ENCODE measurements around the gene CLIP2. TPM values are rescaled to one million over a fixed set of nuclear protein-coding genes. Genes with fewer than 3 reads are reported as not detected.

CLIP2 gene
- total and polyA plus RNA-seq, 2 of the 8 experiments (the other 6 are each of a cell fraction or from before 2014, with no cell fraction given): 8.3 to 41.5 TPM

GRCh38 chr7:74242122-74242443 lies 47.1 kb upstream of the CLIP2 start:
- Histone ChIP-seq H3K4me3 (ENCODE audit: extremely low read depth in 1 of 4, insufficient read depth in 2 of 4, low read depth in 3 of 4, low read length in 4 of 4) (no peak overlapping the region), H3K27me3 (replicated peaks in 1 of 4; ENCODE audit: control insufficient read depth in 3 of 4, extremely low read depth in 1 of 4, insufficient read depth in 3 of 4, low read length in 3 of 4) (no peaks in the 10 kb centered on the region; a peak in 1 of 7 replicates), H3K4me2 (ENCODE audit: insufficient read depth in 1 of 2, low read depth in 2 of 2, low read length in 2 of 2) (no peak overlapping the region), H4K20me1 (replicated peaks in 1 of 2; ENCODE audit: control insufficient read depth in 1 of 2, insufficient read depth in 2 of 2, low read length in 2 of 2) (peaks cover 2 to 16% of the 10 kb centered on the region in 2 experiments), H3K14ac (ENCODE audit: insufficient read length) (no peak overlapping the region), H4K91ac (replicated peaks; ENCODE audit: insufficient read length, low read length) (no peak overlapping the region), H3K23me2 (ENCODE audit: low read depth, low read length) (no peaks in the 10 kb centered on the region), H3K18ac (ENCODE audit: extremely low read depth, low read length) (no peak overlapping the region), H3K56ac (replicated peaks; ENCODE audit: insufficient read length, low read depth, low read length) (no peak overlapping the region), H2BK15ac (ENCODE audit: low read length) (no peak overlapping the region), H2BK12ac (ENCODE audit: low read depth, low read length) (no peak overlapping the region), H4K8ac (ENCODE audit: extremely low read depth, insufficient read depth, low read length) (no peak overlapping the region), H3K79me2 (ENCODE audit: control insufficient read depth in 1 of 2, insufficient read depth in 2 of 2, low read length in 2 of 2) (no peaks in the 10 kb centered on the region), H3K79me1 (ENCODE audit: low read depth, low read length) (peaks cover 7% of the 10 kb centered on the region; the same call in 1 of the 2 replicates), H3K27ac (ENCODE audit: low read depth, low read length) (no peak overlapping the region), H3K9ac (replicated peaks in 1 of 4; ENCODE audit: extremely low read depth in 1 of 4, low read depth in 3 of 4, low read length in 3 of 4) (no peak overlapping the region), H3K23ac (ENCODE audit: insufficient read length) (no peak overlapping the region), H3K36me3 (ENCODE audit: control insufficient read depth in 2 of 4, insufficient read depth in 4 of 4, low read length in 3 of 4) (peaks cover 28 to 84% (median 63%) of the 10 kb centered on the region in 4 experiments), H2AK5ac (ENCODE audit: low read depth, low read length) (no peak overlapping the region), H2BK120ac (replicated peaks; ENCODE audit: low read depth, low read length) (no peak overlapping the region), H3K9me3 (ENCODE audit: insufficient read depth in 2 of 2, low read depth in 1 of 2, low read length in 1 of 2) (no peaks in the 10 kb centered on the region), H3K4me1 (replicated peaks in 1 of 4; ENCODE audit: control insufficient read depth in 3 of 4, insufficient read depth in 4 of 4, low read length in 3 of 4) (no peaks in the 10 kb centered on the region), H3K4ac (replicated peaks; ENCODE audit: insufficient read length, low read depth, low read length) (no peak overlapping the region), H2AFZ (ENCODE audit: low read length) (no peak overlapping the region), H2BK5ac (ENCODE audit: low read depth, low read length) (no peak overlapping the region), H2BK20ac (ENCODE audit: low read length) (no peak overlapping the region), H4K5ac (ENCODE audit: insufficient read length, low read depth, low read length) (no peak overlapping the region)
- FAIRE-seq (no peak), DNase-seq (ENCODE audit: low read depth in 1 of 2, low spot score in 2 of 2) (no peak)
- ChIA-PET POLR2A (ENCODE audit: partially characterized antibody) (interaction anchor here (0.8 to 2.8 kb wide), 6 partner anchors 11 to 151 kb away, joined by 3 to 14 read pairs (median 4); partner anchors contain the start of gene RFC2), CTCF (ENCODE audit: partially characterized antibody) (interaction anchor here (0.8 to 3.3 kb wide), 5 partner anchors 9 to 163 kb away, joined by 4 to 21 read pairs (median 4); no protein-coding TSS in a partner anchor)
- 93% methylated on average over 6 of the region's 6 CpGs; no CpG with 5 or more reads in 1 of the 2 experiments for WGBS, 2 experiments (ENCODE audit: extremely low coverage in 1 of 2, insufficient coverage in 1 of 2, insufficient read length in 1 of 2, insufficient replicate concordance in 2 of 2, low coverage in 1 of 2, low lambda C conversion rate in 2 of 2, missing lambda C conversion rate in 1 of 2)
- TF ChIP-seq YY1 (IDR thresholded peaks at IDR 0.05; ENCODE audit: low read depth, low read length) (no peak), ASH2L (IDR thresholded peaks at IDR 0.05; ENCODE audit: low read length) (no peak), KDM4A (IDR thresholded peaks at IDR 0.05; ENCODE audit: low read depth, low read length, severe bottlenecking) (no peak), CREB1 (IDR thresholded peaks at IDR 0.05) (no peak), NANOG (IDR thresholded peaks at IDR 0.05; ENCODE audit: insufficient read depth, low read depth, low read length, poor library complexity, severe bottlenecking) (no peak), RBBP5 (IDR thresholded peaks at IDR 0.05; ENCODE audit: borderline replicate concordance, low read depth, low read length) (no peak), NRF1 (IDR thresholded peaks at IDR 0.05; ENCODE audit: low read depth, low read length) (no peak), GTF2F1 (IDR thresholded peaks at IDR 0.05; ENCODE audit: borderline replicate concordance, low read depth, low read length) (no peak), ZNF274 (IDR thresholded peaks at IDR 0.05; ENCODE audit: borderline replicate concordance, extremely low read depth, low read length) (no peak), PHF8 (conservative IDR thresholded peaks at IDR 0.05; ENCODE audit: low read depth, low read length) (no peak), SP4 (IDR thresholded peaks at IDR 0.05; ENCODE audit: low read length) (no peak), SAP30 (IDR thresholded peaks at IDR 0.05; ENCODE audit: insufficient read depth, insufficient replicate concordance, low read length) (no peak), CBX8 (IDR thresholded peaks at IDR 0.05; ENCODE audit: borderline replicate concordance, low read depth, low read length) (no peak), CTBP2 (IDR thresholded peaks at IDR 0.05; ENCODE audit: borderline replicate concordance, insufficient read depth, insufficient read length, low read length) (no peak), SUZ12 (IDR thresholded peaks at IDR 0.05; ENCODE audit: low read length) (no peak)
